ENCODE results near the gene CDH4.

The CDH4 gene

GRCh38 chr20:61620174-61620573 lies 368.1 kb downstream of the CDH4 start:
- DNase-seq, result no peak

- no peak for DNase-seq
Observed at GRCh38 chr20:61621035-61621730, 369.1 kb downstream of the CDH4 start.

- DNase-seq, result no peak
Observed at GRCh38 chr20:61621852-61622251, 369.8 kb downstream of the CDH4 start.

- DNase-seq, result no peak
Observed at GRCh38 chr20:61623451-61623850, 371.4 kb downstream of the CDH4 start.

- no peak for DNase-seq
Observed at GRCh38 chr20:61625246-61625645, 373.2 kb downstream of the CDH4 start.

- DNase-seq, result no peak
Observed at GRCh38 chr20:61626412-61626811, 374.4 kb downstream of the CDH4 start.

- no peak for DNase-seq
Observed at GRCh38 chr20:61627791-61628415, 375.8 kb downstream of the CDH4 start.

- DNase-seq, result no peak
Observed at GRCh38 chr20:61628480-61628879, 376.4 kb downstream of the CDH4 start.

- no peak for DNase-seq
Observed at GRCh38 chr20:61628901-61629601, 377.0 kb downstream of the CDH4 start.

- no peak for DNase-seq
Observed at GRCh38 chr20:61629602-61630390, 377.7 kb downstream of the CDH4 start.

- DNase-seq, result no peak
Observed at GRCh38 chr20:61630391-61630650, 378.3 kb downstream of the CDH4 start.

GRCh38 chr20:61630816-61631215 lies 378.8 kb downstream of the CDH4 start:
- no peak for DNase-seq

GRCh38 chr20:61631751-61632150 lies 379.7 kb downstream of the CDH4 start:
- DNase-seq, result no peak

GRCh38 chr20:61633004-61633403 lies 380.9 kb downstream of the CDH4 start:
- DNase-seq, result no peak

GRCh38 chr20:61634376-61635145 lies 382.5 kb downstream of the CDH4 start:
- no peak for DNase-seq

- DNase-seq, result no peak
Observed at GRCh38 chr20:61635721-61636455, 383.8 kb downstream of the CDH4 start.

GRCh38 chr20:61636531-61637116 lies 384.6 kb downstream of the CDH4 start:
- no peak for DNase-seq

GRCh38 chr20:61638802-61639585 lies 386.9 kb downstream of the CDH4 start:
- no peak for DNase-seq

- no peak for DNase-seq
Observed at GRCh38 chr20:61640131-61640870, 388.2 kb downstream of the CDH4 start.

GRCh38 chr20:61640871-61641245 lies 388.8 kb downstream of the CDH4 start:
- no peak for DNase-seq
